ENCODE data around the gene RFX8.
"Not testable (repeated sequence)": the region's sequence is repeated elsewhere in the genome, so short reads cannot be mapped to it uniquely, and the experiment has no call there.

RFX8 gene

DNA sequence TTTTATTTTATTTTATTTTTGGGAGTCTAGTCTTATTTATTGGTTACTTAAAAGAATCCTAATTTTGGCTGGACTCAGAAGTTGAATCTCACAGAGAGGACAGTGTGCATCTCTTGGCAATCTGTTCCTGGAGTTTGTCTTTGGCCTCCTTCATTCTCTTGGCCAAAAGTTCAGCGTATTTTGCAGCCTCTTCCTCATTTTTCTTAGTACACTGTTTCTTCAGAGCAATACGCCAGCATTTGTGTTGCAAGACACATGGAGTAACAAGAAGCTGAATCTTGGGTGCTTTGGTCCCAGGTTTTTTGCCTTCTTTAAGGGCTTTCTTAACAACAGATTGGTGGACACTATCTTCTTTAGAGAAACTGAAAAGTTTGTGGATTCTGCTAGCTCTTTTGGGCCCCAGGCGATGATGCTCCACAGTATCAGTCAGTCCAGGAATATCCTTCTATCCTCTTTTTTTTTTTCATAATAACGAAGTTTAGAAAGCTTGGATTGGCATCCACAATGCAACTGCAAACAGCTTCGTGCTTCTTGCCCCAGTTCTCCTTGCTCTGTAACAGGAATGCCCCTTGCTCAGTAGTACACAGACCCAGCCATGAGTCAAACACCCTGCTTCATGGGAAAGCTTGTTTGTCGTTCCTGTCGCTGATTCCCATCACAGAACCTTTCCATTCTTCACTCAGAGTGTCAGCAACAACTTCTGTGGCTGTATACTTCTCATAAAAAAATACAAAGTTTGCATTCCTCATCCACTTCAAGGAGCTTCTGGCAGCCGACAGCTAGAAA, 34.8 kb upstream of the RFX8 start:
- H3K27ac ChIP-seq (ENCODE audit: low read depth, low read length), result no peak overlapping the region

DNA sequence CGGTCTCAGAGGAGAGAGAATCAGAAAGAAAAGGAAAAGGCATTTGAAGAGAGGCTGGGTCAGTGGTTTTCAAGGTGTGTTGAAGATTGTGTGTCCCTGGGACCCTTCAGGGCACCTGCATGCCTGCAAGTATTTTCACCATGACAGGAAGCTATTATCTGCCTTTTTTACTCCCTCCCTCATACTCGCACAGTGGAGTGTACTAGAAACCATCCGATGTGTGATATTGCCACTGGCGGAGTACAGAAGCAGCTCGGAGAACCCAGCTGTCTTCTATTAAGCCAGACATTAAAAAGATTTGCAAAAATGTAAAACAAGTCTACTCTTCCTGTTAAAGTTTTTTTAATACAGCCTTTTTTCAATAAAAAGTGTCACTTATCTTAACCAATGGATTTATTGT, 33.7 kb upstream of the RFX8 start:
- no peaks in the 10 kb centered on the region for H3K36me3 ChIP-seq (ENCODE audit: control insufficient read depth, insufficient read depth, low read length)
- H3K27me3 ChIP-seq (ENCODE audit: control insufficient read depth, insufficient read depth, low read length), result no peaks in the 10 kb centered on the region
- peaks cover 9% of the 10 kb centered on the region; the same call in 1 of the 2 replicates for H3K9me3 ChIP-seq (ENCODE audit: control insufficient read depth, insufficient read depth, low read depth, low read length)
- no peak overlapping the region for H3K27ac ChIP-seq (ENCODE audit: low read depth, low read length)
- H3K9ac ChIP-seq (ENCODE audit: low read length), result no peak overlapping the region
- no peaks in the 10 kb centered on the region for H3K4me1 ChIP-seq (ENCODE audit: control insufficient read depth, insufficient read depth, low read length)
- no peak overlapping the region for H3K4me3 ChIP-seq (ENCODE audit: low read depth, low read length)

More for the DNA sequence above, 34.8 kb upstream of the RFX8 start:
- Histone ChIP-seq H3K9ac (ENCODE audit: low read length) (no peak overlapping the region), H3K9me3 (ENCODE audit: control insufficient read depth, insufficient read depth, low read depth, low read length) (peaks cover 9% of the 10 kb centered on the region; the same call in 1 of the 2 replicates), H3K36me3 (ENCODE audit: control insufficient read depth, insufficient read depth, low read length) (no peaks in the 10 kb centered on the region), H3K4me3 (ENCODE audit: low read depth, low read length) (no peak overlapping the region), H3K27me3 (ENCODE audit: control insufficient read depth, insufficient read depth, low read length) (no peaks in the 10 kb centered on the region), H3K4me1 (ENCODE audit: control insufficient read depth, insufficient read depth, low read length) (no peaks in the 10 kb centered on the region)

GRCh38 chr2:101505276-101505675, 30.4 kb upstream of the RFX8 start:
- H3K9ac ChIP-seq (ENCODE audit: low read length); H3K27ac ChIP-seq (ENCODE audit: low read depth, low read length); H3K4me1 ChIP-seq (ENCODE audit: control insufficient read depth, insufficient read depth, low read length); H3K9me3 ChIP-seq (ENCODE audit: control insufficient read depth, insufficient read depth, low read depth, low read length); H3K4me3 ChIP-seq (ENCODE audit: low read depth, low read length); H3K36me3 ChIP-seq (ENCODE audit: control insufficient read depth, insufficient read depth, low read length); H3K27me3 ChIP-seq (ENCODE audit: control insufficient read depth, insufficient read depth, low read length): not testable (repeated sequence)

DNA sequence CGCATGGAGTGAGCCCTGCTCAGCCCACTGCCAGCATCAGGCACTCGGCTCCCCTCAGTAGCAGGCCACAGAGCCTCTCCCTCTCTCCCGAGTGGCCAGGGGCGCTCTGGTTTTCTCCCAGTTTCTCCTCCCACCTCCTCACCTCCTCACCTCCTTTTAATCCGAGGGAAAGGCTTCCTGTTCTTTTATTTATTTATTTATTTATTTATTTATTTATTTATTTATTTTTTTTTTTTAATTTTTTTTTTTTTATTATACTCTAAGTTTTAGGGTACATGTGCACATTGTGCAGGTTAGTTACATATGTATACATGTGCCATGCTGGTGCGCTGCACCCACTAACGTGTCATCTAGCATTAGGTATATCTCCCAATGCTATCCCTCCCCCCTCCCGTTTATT, 29.8 kb upstream of the RFX8 start:
- H3K27me3 ChIP-seq (ENCODE audit: control insufficient read depth, insufficient read depth, low read length), result not testable (repeated sequence)

DNA sequence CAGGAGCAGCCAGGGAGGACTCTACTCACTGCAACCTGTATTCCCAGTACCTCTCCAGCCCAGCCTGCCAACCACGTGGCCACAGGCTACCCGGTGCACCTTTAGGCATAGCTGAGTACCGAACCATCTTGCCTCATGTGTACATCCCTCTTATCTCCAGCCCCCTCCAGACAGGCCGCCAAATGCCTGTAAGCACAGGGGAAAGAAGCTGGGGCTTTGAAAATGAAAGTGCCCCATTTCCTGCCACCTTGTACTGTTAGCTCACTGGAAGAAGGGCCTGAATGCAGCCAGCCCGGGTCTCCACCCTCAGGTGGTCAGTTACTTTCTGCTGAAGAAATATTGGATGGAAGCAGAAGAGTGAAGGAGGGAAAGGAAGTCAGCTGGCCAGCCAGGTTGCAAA, 27.2 kb upstream of the RFX8 start:
- H3K36me3 ChIP-seq (ENCODE audit: control insufficient read depth, insufficient read depth, low read length), result no peaks in the 10 kb centered on the region
- H3K9ac ChIP-seq (ENCODE audit: low read length), result no peak overlapping the region
- H3K4me3 ChIP-seq (ENCODE audit: low read depth, low read length), result no peak overlapping the region
- no peaks in the 10 kb centered on the region for H3K27me3 ChIP-seq (ENCODE audit: control insufficient read depth, insufficient read depth, low read length)
- no peaks in the 10 kb centered on the region for H3K9me3 ChIP-seq (ENCODE audit: control insufficient read depth, insufficient read depth, low read depth, low read length)
- H3K27ac ChIP-seq (ENCODE audit: low read depth, low read length), result no peak overlapping the region
- H3K4me1 ChIP-seq (ENCODE audit: control insufficient read depth, insufficient read depth, low read length), result no peaks in the 10 kb centered on the region

More for the DNA sequence above, 29.8 kb upstream of the RFX8 start:
- not testable (repeated sequence) for H3K36me3 ChIP-seq (ENCODE audit: control insufficient read depth, insufficient read depth, low read length); H3K27ac ChIP-seq (ENCODE audit: low read depth, low read length); H3K9me3 ChIP-seq (ENCODE audit: control insufficient read depth, insufficient read depth, low read depth, low read length); H3K4me1 ChIP-seq (ENCODE audit: control insufficient read depth, insufficient read depth, low read length); H3K9ac ChIP-seq (ENCODE audit: low read length); H3K4me3 ChIP-seq (ENCODE audit: low read depth, low read length)

- no peaks in the 10 kb centered on the region for H3K9me3 ChIP-seq (ENCODE audit: control insufficient read depth, insufficient read depth, low read depth, low read length)
- H3K4me3 ChIP-seq (ENCODE audit: low read depth, low read length), result no peak overlapping the region
- no peak overlapping the region for H3K27ac ChIP-seq (ENCODE audit: low read depth, low read length)
- no peak overlapping the region for H3K9ac ChIP-seq (ENCODE audit: low read length)
- no peaks in the 10 kb centered on the region for H3K36me3 ChIP-seq (ENCODE audit: control insufficient read depth, insufficient read depth, low read length)
- no peaks in the 10 kb centered on the region for H3K4me1 ChIP-seq (ENCODE audit: control insufficient read depth, insufficient read depth, low read length)
- H3K27me3 ChIP-seq (ENCODE audit: control insufficient read depth, insufficient read depth, low read length), result no peaks in the 10 kb centered on the region
Measured at GRCh38 chr2:101501443-101501842, 26.5 kb upstream of the RFX8 start.

- H3K9ac ChIP-seq (ENCODE audit: low read length), result no peak overlapping the region
- H3K27ac ChIP-seq (ENCODE audit: low read depth, low read length), result no peak overlapping the region
- H3K27me3 ChIP-seq (ENCODE audit: control insufficient read depth, insufficient read depth, low read length), result no peaks in the 10 kb centered on the region
- no peaks in the 10 kb centered on the region for H3K9me3 ChIP-seq (ENCODE audit: control insufficient read depth, insufficient read depth, low read depth, low read length)
- H3K4me3 ChIP-seq (ENCODE audit: low read depth, low read length), result no peak overlapping the region
- no peaks in the 10 kb centered on the region for H3K4me1 ChIP-seq (ENCODE audit: control insufficient read depth, insufficient read depth, low read length)
- H3K36me3 ChIP-seq (ENCODE audit: control insufficient read depth, insufficient read depth, low read length), result no peaks in the 10 kb centered on the region
Measured at GRCh38 chr2:101500860-101501259, 25.9 kb upstream of the RFX8 start.

GRCh38 chr2:101500180-101500579, 25.3 kb upstream of the RFX8 start:
- H3K27me3 ChIP-seq (ENCODE audit: control insufficient read depth, insufficient read depth, low read length), result no peaks in the 10 kb centered on the region
- no peak overlapping the region for H3K27ac ChIP-seq (ENCODE audit: low read depth, low read length)
- no peak overlapping the region for H3K9ac ChIP-seq (ENCODE audit: low read length)
- no peaks in the 10 kb centered on the region for H3K4me1 ChIP-seq (ENCODE audit: control insufficient read depth, insufficient read depth, low read length)
- H3K36me3 ChIP-seq (ENCODE audit: control insufficient read depth, insufficient read depth, low read length), result no peaks in the 10 kb centered on the region
- H3K4me3 ChIP-seq (ENCODE audit: low read depth, low read length), result no peak overlapping the region
- no peaks in the 10 kb centered on the region for H3K9me3 ChIP-seq (ENCODE audit: control insufficient read depth, insufficient read depth, low read depth, low read length)

DNA sequence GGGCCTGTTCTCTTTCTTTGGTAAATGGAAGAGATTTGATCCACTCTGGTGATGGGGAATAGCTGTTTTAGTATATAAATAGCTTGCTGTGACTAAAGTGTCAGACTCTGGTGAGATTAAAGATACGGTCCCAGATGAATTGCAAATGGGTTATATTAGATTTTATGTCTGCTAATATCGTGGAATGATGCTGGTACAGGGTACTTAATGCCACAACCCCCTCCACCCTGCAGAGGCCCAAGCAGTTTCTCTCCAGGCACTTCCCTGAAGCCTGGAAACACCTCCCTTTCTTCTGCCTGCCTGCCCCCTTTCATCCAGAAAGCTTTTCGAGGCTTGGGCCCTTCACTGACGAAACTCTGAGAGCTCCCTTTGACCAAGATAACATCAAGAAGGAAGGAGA, 21.4 kb upstream of the RFX8 start:
- Histone ChIP-seq H3K9me3 (ENCODE audit: control insufficient read depth, insufficient read depth, low read depth, low read length) (no peaks in the 10 kb centered on the region), H3K36me3 (ENCODE audit: control insufficient read depth, insufficient read depth, low read length) (no peaks in the 10 kb centered on the region), H3K4me1 (ENCODE audit: control insufficient read depth, insufficient read depth, low read length) (no peaks in the 10 kb centered on the region), H3K4me3 (ENCODE audit: low read depth, low read length) (no peak overlapping the region), H3K27ac (ENCODE audit: low read depth, low read length) (no peak overlapping the region), H3K27me3 (ENCODE audit: control insufficient read depth, insufficient read depth, low read length) (no peaks in the 10 kb centered on the region), H3K9ac (ENCODE audit: low read length) (no peak overlapping the region)

DNA sequence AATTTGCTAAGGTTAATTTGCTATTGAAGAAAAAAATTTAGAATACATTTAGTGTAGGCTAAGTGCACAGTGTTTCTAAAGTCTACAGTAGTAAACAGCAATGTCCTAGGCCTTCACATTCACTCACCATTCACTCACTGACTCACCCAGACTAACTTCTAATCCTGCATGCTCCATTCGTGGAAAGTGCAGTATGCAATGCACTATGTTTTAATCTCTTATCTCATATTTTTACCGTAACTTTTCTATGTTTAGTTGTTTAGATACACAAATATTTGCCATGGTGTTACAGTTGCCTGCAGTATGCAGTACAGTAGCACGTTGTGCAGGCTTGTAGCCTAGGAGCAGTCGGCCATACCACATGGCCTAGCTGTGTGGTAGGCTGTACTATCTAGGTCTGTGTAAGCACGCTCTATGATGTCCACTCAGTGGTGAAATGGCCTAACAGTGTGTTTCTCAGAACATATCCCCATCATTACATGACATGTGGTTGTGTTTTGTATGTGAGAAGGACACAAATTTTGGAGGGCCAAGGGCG, 18.1 kb upstream of the RFX8 start:
- no peaks in the 10 kb centered on the region for H3K27me3 ChIP-seq (ENCODE audit: control insufficient read depth, insufficient read depth, low read length)
- H3K9ac ChIP-seq (ENCODE audit: low read length), result no peak overlapping the region
- H3K4me1 ChIP-seq (ENCODE audit: control insufficient read depth, insufficient read depth, low read length), result no peaks in the 10 kb centered on the region
- H3K9me3 ChIP-seq (ENCODE audit: control insufficient read depth, insufficient read depth, low read depth, low read length), result no peaks in the 10 kb centered on the region; the same call in 1 of the 2 replicates
- no peak overlapping the region for H3K27ac ChIP-seq (ENCODE audit: low read depth, low read length)
- H3K36me3 ChIP-seq (ENCODE audit: control insufficient read depth, insufficient read depth, low read length), result no peaks in the 10 kb centered on the region
- H3K4me3 ChIP-seq (ENCODE audit: low read depth, low read length), result no peak overlapping the region

- H3K27me3 ChIP-seq (ENCODE audit: control insufficient read depth, insufficient read depth, low read length), result no peaks in the 10 kb centered on the region
- H3K9me3 ChIP-seq (ENCODE audit: control insufficient read depth, insufficient read depth, low read depth, low read length), result no peaks in the 10 kb centered on the region; the same call in 1 of the 2 replicates
- no peaks in the 10 kb centered on the region for H3K36me3 ChIP-seq (ENCODE audit: control insufficient read depth, insufficient read depth, low read length)
- H3K9ac ChIP-seq (ENCODE audit: low read length), result no peak overlapping the region
- H3K4me3 ChIP-seq (ENCODE audit: low read depth, low read length), result no peak overlapping the region
- H3K4me1 ChIP-seq (ENCODE audit: control insufficient read depth, insufficient read depth, low read length), result no peaks in the 10 kb centered on the region
- H3K27ac ChIP-seq (ENCODE audit: low read depth, low read length), result no peak overlapping the region
Measured at GRCh38 chr2:101486994-101487393, 12.1 kb upstream of the RFX8 start.

Measured in HUES6 (cell line).